HepG2 (cell line): ENCODE results near the gene NR4A2. TPM values are rescaled to one million over a fixed set of nuclear protein-coding genes. Genes with fewer than 3 reads are reported as not detected.

ENCODE experiments used
- ATAC-seq: fragments of 200-7000 bp; cut with Tn5 transposase; 3 replicates; pipeline ENCODE4 v1.9.1; 2020; ENCODE audit warnings: mild to moderate bottlenecking, moderate library complexity
- BruUV-seq: library from RNA; stranded (reverse); fragments of 400-500 nt; replicated peaks from 2 replicates; lab custom pipeline; 2021; lab: Mats Ljungman, UMichigan
- CTCF ChIA-PET: fragments of 300-600 bp; formaldehyde crosslinking; extraction: SDS; loops from one replicate; lab custom pipeline; 2021; ENCODE audit warnings: low total read pairs, inconsistent platforms, low intra/inter-chr PET ratio; lab: Yijun Ruan, JAX
- POLR2A ChIA-PET: fragments of 350-600 bp; sonication (Branson Sonifier 250); formaldehyde crosslinking; loops from one replicate; lab custom pipeline; 2020; ENCODE audit warnings: antibody characterized with exemption, inconsistent platforms; lab: Yijun Ruan, JAX
- DNase-seq: peaks from one replicate; pipeline ENCODE4 v3.0.0-alpha.2; 2015; ENCODE audit warnings: low spot score
- FAIRE-seq: peaks from 3 replicates; lab custom pipeline; 2011; peaks lifted over from hg19 to GRCh38; lab: Jason Lieb, UNC
- H2AFZ ChIP-seq: one replicate; pipeline ENCODE4 v1.6.1; 2011; ENCODE audit warnings: low read length, inconsistent platforms
- H3K27ac ChIP-seq: fragments of 300-600 bp; 3 replicates; pipeline ENCODE4 v1.8.0; 2011; ENCODE audit warnings: mixed run types, mild to moderate bottlenecking, mixed read lengths, low read length, inconsistent platforms; ENCODE audit not compliant: insufficient read depth; ENCODE audit errors: extremely low read length
- H3K27me3 ChIP-seq, 2 experiments: fragments of 200-600 bp in 1 of 2; 2 replicates in 1 of 2; 3 replicates in 1 of 2; pipeline versions ENCODE4 v1.6.0 to v1.8.0; 2011; ENCODE audit warnings: low read length in 2 of 2, mild to moderate bottlenecking in 2 of 2, moderate library complexity in 2 of 2, inconsistent platforms in 1 of 2; ENCODE audit not compliant: insufficient read depth in 2 of 2, control insufficient read depth in 1 of 2
- H3K36me3 ChIP-seq, 2 experiments: fragments of 200-600 bp in 1 of 2; replicated peaks in 1 of 2; 2 replicates in 1 of 2; 3 replicates in 1 of 2; pipeline versions ENCODE4 v1.5.1 to v1.8.0; 2011; ENCODE audit warnings: low read length in 2 of 2, inconsistent platforms in 1 of 2; ENCODE audit not compliant: insufficient read depth in 2 of 2, control insufficient read depth in 1 of 2
- H3K4me1 ChIP-seq: 2 replicates; pipeline ENCODE4 v1.5.1; 2012; ENCODE audit warnings: low read length, inconsistent platforms; ENCODE audit not compliant: insufficient read depth
- H3K4me2 ChIP-seq: 2 replicates; pipeline ENCODE4 v1.6.0; 2011; ENCODE audit warnings: low read depth, low read length, inconsistent platforms
- H3K4me3 ChIP-seq, 3 experiments: fragments of 200-600 bp in 1 of 3; sonication (generic), shearing (Covaris generic) in 1 of 3; replicated peaks in 1 of 3; 2 replicates each; pipeline ENCODE4 v1.5.1; 2011 to 2016; ENCODE audit warnings: low read length in 3 of 3, inconsistent platforms in 2 of 3, low read depth in 2 of 3, mild to moderate bottlenecking in 2 of 3, control low read depth in 1 of 3, mixed read lengths in 1 of 3; ENCODE audit not compliant: insufficient read depth in 1 of 3
- H3K79me2 ChIP-seq: one replicate; pipeline ENCODE4 v1.6.1; 2011; ENCODE audit warnings: low read length, inconsistent platforms; ENCODE audit not compliant: insufficient read depth
- H3K9ac ChIP-seq: 2 replicates; pipeline ENCODE4 v1.6.0; 2011; ENCODE audit warnings: mild to moderate bottlenecking, low read depth, low read length, inconsistent platforms; ENCODE audit not compliant: insufficient read depth
- H3K9me3 ChIP-seq: 2 replicates; pipeline ENCODE4 v1.5.1; 2012; ENCODE audit warnings: mild to moderate bottlenecking, low read length
- H4K20me1 ChIP-seq: 2 replicates; pipeline ENCODE4 v1.6.0; 2011; ENCODE audit warnings: inconsistent platforms, mild to moderate bottlenecking, low read length, moderate library complexity; ENCODE audit not compliant: insufficient read depth
- CERS6 ChIP-seq: sonication (generic); formaldehyde crosslinking; IDR thresholded peaks from 2 replicates; pipeline ENCODE4 v1.5.0; 2020; ENCODE audit warnings: missing genetic modification reagents
- HNF1B ChIP-seq: sonication (generic); formaldehyde crosslinking; IDR thresholded peaks from 2 replicates; pipeline ENCODE4 v1.5.1; 2020; ENCODE audit warnings: mild to moderate bottlenecking, moderate library complexity, missing genetic modification reagents
- MAFF ChIP-seq: IDR thresholded peaks from 2 replicates; pipeline ENCODE4 v1.6.1; 2011; ENCODE audit warnings: low read depth, low read length, improper control_type of control experiment
- NONO ChIP-seq, 2 experiments: fragments of 450-650 bp in 1 of 2; sonication (generic) in 1 of 2; formaldehyde crosslinking in 1 of 2; IDR thresholded peaks in 1 of 2; conservative IDR thresholded peaks in 1 of 2; 2 replicates each; pipeline versions ENCODE4 v1.6.1 to v1.8.0; 2017 to 2022; ENCODE audit warnings: mild to moderate bottlenecking in 1 of 2, missing genetic modification reagents in 1 of 2, moderate library complexity in 1 of 2
- RARA ChIP-seq: IDR thresholded peaks from 2 replicates; pipeline ENCODE4 v1.6.1; 2016; ENCODE audit warnings: missing genetic modification reagents, missing compliant biosample characterization
- SIX4 ChIP-seq: sonication (generic); formaldehyde crosslinking; IDR thresholded peaks from 2 replicates; pipeline ENCODE4 v1.4.0; 2020; ENCODE audit warnings: missing genetic modification reagents
- SMAD1 ChIP-seq: sonication (generic); formaldehyde crosslinking; IDR thresholded peaks from 2 replicates; pipeline ENCODE4 v1.4.0; 2020; ENCODE audit warnings: missing genetic modification reagents, low read depth, mild to moderate bottlenecking, borderline replicate concordance
- SP1 ChIP-seq, 2 experiments: fragments of 450-650 bp in 1 of 2; sonication (generic) in 1 of 2; formaldehyde crosslinking in 1 of 2; IDR thresholded peaks; 2 replicates each; pipeline versions ENCODE4 v1.4.0 to v1.6.1; 2016 to 2020; ENCODE audit warnings: missing genetic modification reagents in 1 of 2
- TERF1 ChIP-seq: sonication (generic); formaldehyde crosslinking; IDR thresholded peaks from 2 replicates; pipeline ENCODE4 v1.8.0; 2022; ENCODE audit warnings: mild to moderate bottlenecking, missing genetic modification reagents, moderate library complexity
- ZBTB20 ChIP-seq: sonication (generic); formaldehyde crosslinking; IDR thresholded peaks from 2 replicates; pipeline ENCODE4 v1.8.1; 2023; ENCODE audit warnings: missing genetic modification reagents, low read depth, mild to moderate bottlenecking, borderline replicate concordance
- ZFP90 ChIP-seq: sonication (generic); formaldehyde crosslinking; IDR thresholded peaks from 2 replicates; pipeline ENCODE4 v1.8.0; 2022; ENCODE audit warnings: missing genetic modification reagents, mild to moderate bottlenecking, inconsistent platforms, borderline replicate concordance
- ZNF256 ChIP-seq: sonication (generic); formaldehyde crosslinking; conservative IDR thresholded peaks from 2 replicates; pipeline ENCODE4 v1.4.0; 2020; ENCODE audit warnings: missing genetic modification reagents
- ZNF333 ChIP-seq: sonication (generic); formaldehyde crosslinking; IDR thresholded peaks from 2 replicates; pipeline ENCODE4 v1.4.0; 2020; ENCODE audit warnings: mild to moderate bottlenecking, missing genetic modification reagents, borderline replicate concordance
- ZNF746 ChIP-seq: sonication (generic); formaldehyde crosslinking; IDR thresholded peaks from 2 replicates; pipeline ENCODE4 v1.8.0; 2022; ENCODE audit warnings: mild to moderate bottlenecking, missing genetic modification reagents
- ZNF792 ChIP-seq: IDR thresholded peaks from 2 replicates; pipeline ENCODE4 v1.6.1; 2016
- WGBS: methylation state at CpG from one replicate; pipeline ENCODE4 v1.1.6; 2017; ENCODE audit warnings: low lambda C conversion rate; 5-methylcytosine and 5-hydroxymethylcytosine counted together
- in situ Hi-C: cut with HindIII; loops from 2 replicates; pipeline ENCODE4 v1.10.0; 2017; ENCODE audit warnings: low pct_unique_long_range_greater_than_20kb; ENCODE audit not compliant: extremely low pct_ligation_motif_present
- intact Hi-C: fragments of 100-400 bp; cut with micrococcal nuclease; formaldehyde crosslinking; loops from one replicate; pipeline ENCODE4 v1.10.0; 2022; ENCODE audit not compliant: unreplicated experiment
- polyA plus RNA-seq, 8 experiments: library from polyadenylated mRNA; depleted of rRNA in 3 of 8; stranded (reverse) in 7 of 8; unstranded in 1 of 8; fragments of >200 nt; fragmentation: Illumina TruSeq in 4 of 8; extraction: Trizol in 4 of 8; gene quantifications; 2 replicates each; pipeline versions ENCODE4 v1.2.1 to v1.2.3, GENCODE V29; 2011 to 2016; ENCODE audit warnings: low read depth in 4 of 8, missing spikeins in 1 of 8, mixed read lengths in 1 of 8; ENCODE audit not compliant: insufficient read depth in 1 of 8
- total RNA-seq, 5 experiments: library from RNA; depleted of rRNA; stranded (reverse); fragments of >200 nt; fragmentation: Illumina TruSeq; extraction: Trizol; gene quantifications; 2 replicates each; pipeline ENCODE4 v1.2.3, GENCODE V29; 2016; ENCODE audit warnings: low read depth in 1 of 5

The NR4A2 gene
- total and polyA plus RNA-seq, 2 of the 13 experiments (the other 11 are each of a cell fraction or from before 2014, with no cell fraction given), result not detected

- H4K20me1 ChIP-seq, result no peaks in the 10 kb centered on the region
- no peak overlapping the region for H3K9ac ChIP-seq
- TF ChIP-seq ZNF792 (no peak), SMAD1 (no peak), SP1 (IDR thresholded peaks at IDR 0.05) (no peak), SP1 (CRISPR knock-in tag; IDR thresholded peaks at IDR 0.05) (no peak), ZNF746 (CRISPR knock-in tag) (no peak), ZBTB20 (CRISPR knock-in tag) (no peak), HNF1B (CRISPR knock-in tag) (no peak), ZFP90 (CRISPR knock-in tag) (no peak), RARA (CRISPR knock-in tag) (no peak), CERS6 (CRISPR knock-in tag) (no peak), NONO (IDR thresholded peaks at IDR 0.05) (no peak), NONO (CRISPR knock-in tag; conservative IDR thresholded peaks at IDR 0.05) (no peak), ZNF256 (CRISPR knock-in tag) (no peak), SIX4 (CRISPR knock-in tag) (no peak), TERF1 (no peak), MAFF (no peak), ZNF333 (no peak)
- H3K4me2 ChIP-seq, result no peak overlapping the region
- in situ Hi-C loops (loop anchor here (5.0 to 25.0 kb wide), 2 partner anchors 248 to 848 kb away; no protein-coding TSS in a partner anchor), intact Hi-C loops (loop anchor here (10.0 kb wide), 3 partner anchors 364 to 716 kb away; no protein-coding TSS in a partner anchor)
- WGBS, result 71% methylated on average over 5 of the region's 5 CpGs
- H3K4me1 ChIP-seq, result peaks cover 19% of the 10 kb centered on the region
- no peak overlapping the region for H2AFZ ChIP-seq
- no peak overlapping the region for H3K4me3 ChIP-seq
- H3K36me3 ChIP-seq, result no peaks in the 10 kb centered on the region
- H3K27me3 ChIP-seq, result peaks cover 3 to 37% of the 10 kb centered on the region in 2 experiments; a peak in 3 of 5 replicates
- H3K27ac ChIP-seq, result no peak overlapping the region
- H3K79me2 ChIP-seq, result no peaks in the 10 kb centered on the region
- ATAC-seq (no peak), DNase-seq (no peak), FAIRE-seq (no peak)
- no TSS peak for BruUV-seq
- POLR2A ChIA-PET, result no interaction called here
- CTCF ChIA-PET, result no interaction called here
- no peaks in the 10 kb centered on the region for H3K9me3 ChIP-seq
These were observed 6.8 kb upstream of the NR4A2 start for GRCh38 chr2:156339110-156339847.
